ENCODE data around the gene TCEAL9.

The TCEAL9 gene

DNA sequence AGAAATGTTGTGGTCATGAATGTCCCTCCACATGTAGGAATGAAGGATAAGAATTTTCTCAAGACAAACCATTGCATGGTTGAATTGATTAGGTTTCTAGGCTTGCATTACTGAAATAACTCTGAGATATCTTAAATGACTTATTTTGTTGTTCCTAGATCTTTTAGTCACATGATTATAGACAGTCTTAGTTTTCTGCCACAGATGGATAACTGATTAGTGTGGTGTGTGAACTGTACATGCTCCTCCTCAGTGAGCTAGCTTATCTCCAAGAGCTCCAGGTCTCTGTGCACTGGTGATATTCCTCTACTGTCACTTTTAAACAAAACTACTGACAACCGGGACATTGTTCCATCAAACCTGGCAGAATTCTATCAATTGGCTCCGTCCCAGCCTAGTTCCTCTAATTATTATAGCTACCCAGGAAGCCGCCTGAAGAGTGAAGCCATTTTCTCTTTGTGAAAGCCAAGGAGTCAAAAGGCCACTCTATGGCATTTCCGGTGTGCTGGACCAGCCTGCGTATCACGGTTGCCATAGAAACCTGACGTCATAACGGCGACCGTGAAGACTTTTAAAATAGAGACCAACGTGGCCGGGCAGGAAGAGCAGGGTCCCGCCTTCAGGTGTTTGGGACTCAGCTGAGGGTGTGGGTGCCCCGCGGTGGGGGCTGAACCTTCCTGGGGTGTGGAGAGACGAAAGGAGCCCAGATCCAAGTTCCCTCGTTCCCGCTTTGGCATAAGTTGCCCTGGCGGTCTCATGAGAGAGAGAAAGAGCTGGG is 48.1 kb downstream of the TCEAL9 start:
- TF ChIP-seq REST (IDR thresholded peaks at IDR 0.05; ENCODE audit: insufficient read depth in 1 of 2, low read depth in 2 of 2, low read length in 2 of 2) = no peak
- TF ChIP-seq TAF1 (IDR thresholded peaks at IDR 0.05; ENCODE audit: borderline replicate concordance, insufficient read depth, low read length) = no peak
- TF ChIP-seq FOXP2 (optimal IDR thresholded peaks at IDR 0.05; ENCODE audit: borderline replicate concordance, extremely low read depth, extremely low read length, insufficient read depth) = no peak
- TF ChIP-seq POLR2AphosphoS5 (IDR thresholded peaks at IDR 0.05; ENCODE audit: low read depth, low read length) = no peak

DNA sequence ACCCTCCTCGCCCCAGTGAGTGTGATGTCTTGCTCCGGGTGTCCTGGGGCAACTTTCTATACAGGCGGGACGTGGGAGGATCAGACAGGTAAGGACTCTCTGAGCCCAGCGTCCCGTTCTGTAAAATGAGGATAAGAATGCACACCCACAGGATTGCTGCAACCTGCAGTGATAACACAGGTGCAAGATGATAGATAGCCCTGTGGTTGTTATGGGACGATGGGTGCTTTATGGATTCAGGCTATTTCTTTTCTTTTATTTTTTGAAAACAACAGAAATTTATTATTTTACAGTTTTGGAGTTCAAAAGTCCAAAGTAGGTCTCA is 48.7 kb downstream of the TCEAL9 start:
- no peak for TF ChIP-seq REST (IDR thresholded peaks at IDR 0.05; ENCODE audit: insufficient read depth in 1 of 2, low read depth in 2 of 2, low read length in 2 of 2)
- TF ChIP-seq SIN3A (IDR thresholded peaks at IDR 0.05; ENCODE audit: borderline replicate concordance, insufficient read depth, low read length) = no peak
- no peak for TF ChIP-seq FOXP2 (optimal IDR thresholded peaks at IDR 0.05; ENCODE audit: borderline replicate concordance, extremely low read depth, extremely low read length, insufficient read depth)
- no peak for TF ChIP-seq TAF1 (IDR thresholded peaks at IDR 0.05; ENCODE audit: borderline replicate concordance, insufficient read depth, low read length)
- TF ChIP-seq POLR2AphosphoS5 (IDR thresholded peaks at IDR 0.05; ENCODE audit: low read depth, low read length) = no peak

DNA sequence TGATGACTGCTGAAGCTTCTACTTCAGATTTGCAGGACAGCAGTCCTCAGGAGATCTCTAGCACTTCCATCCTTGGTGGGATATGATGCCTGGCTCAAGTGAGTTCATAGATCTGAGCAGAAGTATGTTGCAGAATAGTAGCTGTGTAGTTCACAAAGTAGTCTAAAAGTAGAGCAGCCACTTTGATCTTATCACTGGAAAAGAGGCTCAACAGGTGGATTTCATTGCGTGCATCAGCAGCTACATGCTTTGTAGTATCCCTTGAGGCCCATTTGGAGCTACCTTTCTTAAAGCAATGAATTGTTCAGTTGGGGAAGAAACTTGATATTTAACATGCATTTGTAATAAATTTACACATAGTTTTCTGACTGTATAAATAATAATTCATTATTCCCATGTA is 50.0 kb downstream of the TCEAL9 start:
- TF ChIP-seq SIN3A (IDR thresholded peaks at IDR 0.05; ENCODE audit: borderline replicate concordance, insufficient read depth, low read length) (no peak), POLR2AphosphoS5 (IDR thresholded peaks at IDR 0.05; ENCODE audit: low read depth, low read length) (no peak), TAF1 (IDR thresholded peaks at IDR 0.05; ENCODE audit: borderline replicate concordance, insufficient read depth, low read length) (no peak), REST (IDR thresholded peaks at IDR 0.05; ENCODE audit: insufficient read depth in 1 of 2, low read depth in 2 of 2, low read length in 2 of 2) (no peak), FOXP2 (optimal IDR thresholded peaks at IDR 0.05; ENCODE audit: borderline replicate concordance, extremely low read depth, extremely low read length, insufficient read depth) (no peak)

GRCh38 chrX:103407776-103408175 is 51.5 kb downstream of the TCEAL9 start:
- TF ChIP-seq POLR2AphosphoS5 (IDR thresholded peaks at IDR 0.05; ENCODE audit: low read depth, low read length) (no peak), REST (IDR thresholded peaks at IDR 0.05; ENCODE audit: insufficient read depth in 1 of 2, low read depth in 2 of 2, low read length in 2 of 2) (no peak), FOXP2 (optimal IDR thresholded peaks at IDR 0.05; ENCODE audit: borderline replicate concordance, extremely low read depth, extremely low read length, insufficient read depth) (no peak), SIN3A (IDR thresholded peaks at IDR 0.05; ENCODE audit: borderline replicate concordance, insufficient read depth, low read length) (no peak), TAF1 (IDR thresholded peaks at IDR 0.05; ENCODE audit: borderline replicate concordance, insufficient read depth, low read length) (no peak)
